ENCODE data around the gene MEGF11. TPM values are rescaled to one million over a fixed set of nuclear protein-coding genes. Genes with fewer than 3 reads are reported as not detected.

MEGF11 gene
- 0.20 to 0.74 TPM (median 0.46 TPM) in 5 replicates for total RNA-seq (2022; extraction: Qiagen RNA extraction)

GRCh38 chr15:66253418-66254088, at the start of gene MEGF11:
MEGF11 (minus strand) TSS chr15:66253750; CDS start chr15:66128403, 125,347 bp downstream.

GRCh38 chr15:66293419-66294156, 40.0 kb upstream of the MEGF11 start, which contains the start of gene DIS3L:
DIS3L (plus strand) TSS chr15:66293568; CDS start chr15:66293597, 29 bp downstream.

GRCh38 chr15:65869126-65869953, 384.2 kb downstream of the MEGF11 start, which contains the start of gene RAB11A:
RAB11A (plus strand) TSS chr15:65869491; CDS start chr15:65869586, 95 bp downstream.

Other genes with a start within 250 kb of the MEGF11 start
- 27.3 to 39.9 TPM (median 34.9 TPM) in 5 replicates for gene DIS3L, start 39.8 kb upstream of the MEGF11 start, total RNA-seq (2022; extraction: Qiagen RNA extraction)
- 22.4 to 30.0 TPM (median 24.9 TPM) in 5 replicates for gene TIPIN, start 102.9 kb upstream of the MEGF11 start, total RNA-seq (2022; extraction: Qiagen RNA extraction)
- gene MAP2K1, start 133.2 kb upstream of the MEGF11 start, total RNA-seq (2022; extraction: Qiagen RNA extraction): 75.9 to 113 TPM (median 103 TPM) in 5 replicates
- gene SNAPC5, start 244.0 kb upstream of the MEGF11 start, total RNA-seq (2022; extraction: Qiagen RNA extraction): 46.1 to 66.9 TPM (median 48.9 TPM) in 5 replicates

All from A549 treated with CORT108297 at 1 μM for 4 hours (cell line).